HepG2 (cell line): ENCODE measurements around the gene COPS7A. TPM values are rescaled to one million over a fixed set of nuclear protein-coding genes. Genes with fewer than 3 reads are reported as not detected.

ENCODE experiments used
- FUBP1 ChIP-seq: sonication (generic); formaldehyde crosslinking; IDR thresholded peaks from 2 replicates; pipeline ENCODE4 v1.5.1; 2020; ENCODE audit warnings: missing genetic modification reagents, mild to moderate bottlenecking, borderline replicate concordance
- KDM6A ChIP-seq: IDR thresholded peaks from 2 replicates; pipeline ENCODE4 v1.6.1; 2016; ENCODE audit warnings: low read depth
- PCBP2 ChIP-seq: fragments of 200-400 bp; formaldehyde crosslinking; optimal IDR thresholded peaks from 2 replicates; pipeline ENCODE3; 2018; ENCODE audit warnings: low read length, low read depth; ENCODE audit not compliant: poor library complexity, severe bottlenecking
- SIN3B ChIP-seq: fragments of 150-350 bp; IDR thresholded peaks from 2 replicates; pipeline ENCODE4 v1.6.1; 2014; ENCODE audit warnings: low read length
- SOX6 ChIP-seq, 2 experiments: fragments of 450-650 bp in 1 of 2; sonication (generic) in 1 of 2; formaldehyde crosslinking in 1 of 2; IDR thresholded peaks; 2 replicates each; pipeline versions ENCODE4 v1.4.0 to v1.6.1; 2017 to 2020; ENCODE audit warnings: antibody characterized with exemption in 1 of 2, mild to moderate bottlenecking in 1 of 2, missing genetic modification reagents in 1 of 2
- ZMYM3 ChIP-seq: sonication (generic); formaldehyde crosslinking; IDR thresholded peaks from 2 replicates; pipeline ENCODE4 v1.5.1; 2020; ENCODE audit warnings: mild to moderate bottlenecking, missing genetic modification reagents
- ZNF383 ChIP-seq: sonication (generic); formaldehyde crosslinking; IDR thresholded peaks from 2 replicates; pipeline ENCODE4 v1.4.0; 2020; ENCODE audit warnings: missing genetic modification reagents, mild to moderate bottlenecking, borderline replicate concordance
- ZNF891 ChIP-seq: sonication (generic); formaldehyde crosslinking; IDR thresholded peaks from 2 replicates; pipeline ENCODE4 v1.5.0; 2020; ENCODE audit warnings: mild to moderate bottlenecking, missing genetic modification reagents
- ZSCAN12 ChIP-seq: sonication (generic); formaldehyde crosslinking; IDR thresholded peaks from 2 replicates; pipeline ENCODE4 v1.9.0; 2021; ENCODE audit warnings: mild to moderate bottlenecking, missing genetic modification reagents
- polyA plus RNA-seq, 8 experiments: library from polyadenylated mRNA; depleted of rRNA in 3 of 8; stranded (reverse) in 7 of 8; unstranded in 1 of 8; fragments of >200 nt; fragmentation: Illumina TruSeq in 4 of 8; extraction: Trizol in 4 of 8; gene quantifications; 2 replicates each; pipeline versions ENCODE4 v1.2.1 to v1.2.3, GENCODE V29; 2011 to 2016; ENCODE audit warnings: low read depth in 4 of 8, missing spikeins in 1 of 8, mixed read lengths in 1 of 8; ENCODE audit not compliant: insufficient read depth in 1 of 8
- total RNA-seq, 5 experiments: library from RNA; depleted of rRNA; stranded (reverse); fragments of >200 nt; fragmentation: Illumina TruSeq; extraction: Trizol; gene quantifications; 2 replicates each; pipeline ENCODE4 v1.2.3, GENCODE V29; 2016; ENCODE audit warnings: low read depth in 1 of 5
- TF ChIP-seq, protein P1 (sequence below): sonication (generic); formaldehyde crosslinking; IDR thresholded peaks from 2 replicates; pipeline ENCODE4 v1.5.1; 2020; ENCODE audit warnings: missing genetic modification reagents, mild to moderate bottlenecking, borderline replicate concordance
- TF ChIP-seq, protein P2 (sequence below): sonication (generic); formaldehyde crosslinking; IDR thresholded peaks from 2 replicates; pipeline ENCODE4 v1.8.0; 2023; ENCODE audit warnings: mild to moderate bottlenecking, missing genetic modification reagents
- TF ChIP-seq, protein P3 (sequence below): IDR thresholded peaks from 2 replicates; pipeline ENCODE4 v1.6.1; 2016; ENCODE audit warnings: missing compliant biosample characterization, missing genetic modification reagents, borderline replicate concordance
- TF ChIP-seq, protein P4 (sequence below): sonication (generic); formaldehyde crosslinking; IDR thresholded peaks from 2 replicates; pipeline ENCODE4 v1.5.0; 2020; ENCODE audit warnings: missing genetic modification reagents, mild to moderate bottlenecking, borderline replicate concordance
- TF ChIP-seq, protein P5 (sequence below): IDR thresholded peaks from 2 replicates; pipeline ENCODE4 v1.6.1; 2016; ENCODE audit warnings: low read depth, control low read depth

Gene COPS7A
- total and polyA plus RNA-seq, 2 of the 13 experiments (the other 11 are each of a cell fraction or from before 2014, with no cell fraction given) = 40.0 to 73.6 TPM

DNA sequence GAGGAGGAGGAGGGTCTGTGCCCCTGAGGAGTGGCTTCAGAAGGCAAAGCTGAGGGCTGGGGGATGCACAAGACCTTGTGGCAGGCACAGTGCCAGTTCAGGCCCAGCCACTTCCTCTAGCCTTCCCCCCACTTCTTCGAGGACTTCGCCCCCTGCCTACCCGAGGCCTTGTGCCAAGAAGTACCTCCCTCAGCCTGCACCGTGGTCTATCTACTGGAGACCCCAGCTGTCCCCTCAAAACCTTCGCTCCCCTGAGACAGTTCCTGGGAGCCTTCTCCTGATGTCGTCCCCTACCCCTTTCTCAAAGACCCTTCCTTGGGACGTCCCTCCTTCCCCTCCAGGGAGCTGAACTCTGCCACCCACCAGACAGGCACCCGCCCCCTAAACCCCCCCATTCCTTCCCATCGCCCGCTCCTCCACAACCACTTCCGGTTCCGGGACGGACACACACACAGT lies 35.3 kb upstream of the COPS7A start (continued):
- no peak for TF ChIP-seq ZNF891 (CRISPR knock-in tag)
- no peak for TF ChIP-seq SOX6 (IDR thresholded peaks at IDR 0.05)
- TF ChIP-seq SOX6 (CRISPR knock-in tag; IDR thresholded peaks at IDR 0.05) = no peak
- TF ChIP-seq, protein P1, sequence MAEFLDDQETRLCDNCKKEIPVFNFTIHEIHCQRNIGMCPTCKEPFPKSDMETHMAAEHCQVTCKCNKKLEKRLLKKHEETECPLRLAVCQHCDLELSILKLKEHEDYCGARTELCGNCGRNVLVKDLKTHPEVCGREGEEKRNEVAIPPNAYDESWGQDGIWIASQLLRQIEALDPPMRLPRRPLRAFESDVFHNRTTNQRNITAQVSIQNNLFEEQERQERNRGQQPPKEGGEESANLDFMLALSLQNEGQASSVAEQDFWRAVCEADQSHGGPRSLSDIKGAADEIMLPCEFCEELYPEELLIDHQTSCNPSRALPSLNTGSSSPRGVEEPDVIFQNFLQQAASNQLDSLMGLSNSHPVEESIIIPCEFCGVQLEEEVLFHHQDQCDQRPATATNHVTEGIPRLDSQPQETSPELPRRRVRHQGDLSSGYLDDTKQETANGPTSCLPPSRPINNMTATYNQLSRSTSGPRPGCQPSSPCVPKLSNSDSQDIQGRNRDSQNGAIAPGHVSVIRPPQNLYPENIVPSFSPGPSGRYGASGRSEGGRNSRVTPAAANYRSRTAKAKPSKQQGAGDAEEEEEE = no peak
- TF ChIP-seq, protein P2, sequence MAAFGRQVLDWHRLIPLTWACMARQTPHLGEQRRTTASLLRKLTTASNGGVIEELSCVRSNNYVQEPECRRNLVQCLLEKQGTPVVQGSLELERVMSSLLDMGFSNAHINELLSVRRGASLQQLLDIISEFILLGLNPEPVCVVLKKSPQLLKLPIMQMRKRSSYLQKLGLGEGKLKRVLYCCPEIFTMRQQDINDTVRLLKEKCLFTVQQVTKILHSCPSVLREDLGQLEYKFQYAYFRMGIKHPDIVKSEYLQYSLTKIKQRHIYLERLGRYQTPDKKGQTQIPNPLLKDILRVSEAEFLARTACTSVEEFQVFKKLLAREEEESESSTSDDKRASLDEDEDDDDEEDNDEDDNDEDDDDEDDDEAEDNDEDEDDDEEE (CRISPR knock-in tag) = peak; percentile 35; the same call in 1 of the 2 replicates
- no peak for TF ChIP-seq ZSCAN12 (CRISPR knock-in tag)
- no peak for TF ChIP-seq KDM6A (CRISPR knock-in tag)
- TF ChIP-seq ZNF383 = no peak
- TF ChIP-seq ZMYM3 (CRISPR knock-in tag) = no peak
- TF ChIP-seq PCBP2 = no peak
- TF ChIP-seq, protein P3, sequence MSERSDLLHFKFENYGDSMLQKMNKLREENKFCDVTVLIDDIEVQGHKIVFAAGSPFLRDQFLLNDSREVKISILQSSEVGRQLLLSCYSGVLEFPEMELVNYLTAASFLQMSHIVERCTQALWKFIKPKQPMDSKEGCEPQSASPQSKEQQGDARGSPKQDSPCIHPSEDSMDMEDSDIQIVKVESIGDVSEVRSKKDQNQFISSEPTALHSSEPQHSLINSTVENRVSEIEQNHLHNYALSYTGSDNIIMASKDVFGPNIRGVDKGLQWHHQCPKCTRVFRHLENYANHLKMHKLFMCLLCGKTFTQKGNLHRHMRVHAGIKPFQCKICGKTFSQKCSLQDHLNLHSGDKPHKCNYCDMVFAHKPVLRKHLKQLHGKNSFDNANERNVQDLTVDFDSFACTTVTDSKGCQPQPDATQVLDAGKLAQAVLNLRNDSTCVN = no peak
- TF ChIP-seq FUBP1 (CRISPR knock-in tag) = no peak
- TF ChIP-seq SIN3B = no peak
- TF ChIP-seq, protein P4, sequence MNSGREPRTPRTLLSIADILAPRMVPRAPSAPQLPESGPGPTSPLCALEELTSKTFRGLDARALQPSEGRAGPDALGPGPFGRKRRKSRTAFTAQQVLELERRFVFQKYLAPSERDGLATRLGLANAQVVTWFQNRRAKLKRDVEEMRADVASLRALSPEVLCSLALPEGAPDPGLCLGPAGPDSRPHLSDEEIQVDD = no peak
- TF ChIP-seq, protein P5, sequence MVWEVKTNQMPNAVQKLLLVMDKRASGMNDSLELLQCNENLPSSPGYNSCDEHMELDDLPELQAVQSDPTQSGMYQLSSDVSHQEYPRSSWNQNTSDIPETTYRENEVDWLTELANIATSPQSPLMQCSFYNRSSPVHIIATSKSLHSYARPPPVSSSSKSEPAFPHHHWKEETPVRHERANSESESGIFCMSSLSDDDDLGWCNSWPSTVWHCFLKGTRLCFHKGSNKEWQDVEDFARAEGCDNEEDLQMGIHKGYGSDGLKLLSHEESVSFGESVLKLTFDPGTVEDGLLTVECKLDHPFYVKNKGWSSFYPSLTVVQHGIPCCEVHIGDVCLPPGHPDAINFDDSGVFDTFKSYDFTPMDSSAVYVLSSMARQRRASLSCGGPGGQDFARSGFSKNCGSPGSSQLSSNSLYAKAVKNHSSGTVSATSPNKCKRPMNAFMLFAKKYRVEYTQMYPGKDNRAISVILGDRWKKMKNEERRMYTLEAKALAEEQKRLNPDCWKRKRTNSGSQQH (CRISPR knock-in tag) = peak; percentile 39; the same call in 1 of the 2 replicates
